HG02610 (cell line): ENCODE measurements around the gene SLC46A3.
"Not testable (repeated sequence)": the region's sequence is repeated elsewhere in the genome, so short reads cannot be mapped to it uniquely, and the experiment has no call there.

Source experiments
- ATAC-seq: cut with Tn5 transposase; IDR thresholded peaks from one replicate; pipeline ENCODE4 v1.9.1; 2021; ENCODE audit warnings: mild to moderate bottlenecking, moderate library complexity; ENCODE audit not compliant: unreplicated experiment

The SLC46A3 gene

GRCh38 chr13:28718543-28719226 is at the start of gene SLC46A3:
Gene SLC46A3 (minus strand): TSS chr13:28718970. CDS start chr13:28717998, 972 bp downstream.
- peak; percentile 100 for ATAC-seq

GRCh38 chr13:28763887-28764286 is 45.1 kb upstream of the SLC46A3 start:
- no peak for ATAC-seq

GRCh38 chr13:28761586-28761985 is 42.8 kb upstream of the SLC46A3 start:
- ATAC-seq = no peak

- no peak for ATAC-seq
These were observed 36.7 kb upstream of the SLC46A3 start for GRCh38 chr13:28755546-28755870.

GRCh38 chr13:28754698-28755545 is 36.2 kb upstream of the SLC46A3 start:
- no peak for ATAC-seq

GRCh38 chr13:28753946-28754345 is 35.2 kb upstream of the SLC46A3 start:
- ATAC-seq = no peak

GRCh38 chr13:28753208-28753892 is 34.6 kb upstream of the SLC46A3 start:
- no peak for ATAC-seq

- no peak for ATAC-seq
These were observed 32.6 kb upstream of the SLC46A3 start for GRCh38 chr13:28751175-28751960.

- no peak for ATAC-seq
These were observed 31.6 kb upstream of the SLC46A3 start for GRCh38 chr13:28750187-28751045.

- no peak for ATAC-seq
These were observed 29.1 kb upstream of the SLC46A3 start for GRCh38 chr13:28747851-28748250.

- ATAC-seq = no peak
These were observed 27.5 kb upstream of the SLC46A3 start for GRCh38 chr13:28746287-28746612.

GRCh38 chr13:28744656-28745055 is 25.9 kb upstream of the SLC46A3 start:
- ATAC-seq = no peak

- no peak for ATAC-seq
These were observed 25.3 kb upstream of the SLC46A3 start for GRCh38 chr13:28744091-28744536.

- no peak for ATAC-seq
These were observed 24.8 kb upstream of the SLC46A3 start for GRCh38 chr13:28743499-28744083.

GRCh38 chr13:28743020-28743419 is 24.2 kb upstream of the SLC46A3 start:
- no peak for ATAC-seq

GRCh38 chr13:28742445-28742844 is 23.7 kb upstream of the SLC46A3 start:
- not testable (repeated sequence) for ATAC-seq

GRCh38 chr13:28741084-28741491 is 22.3 kb upstream of the SLC46A3 start:
- ATAC-seq = no peak

- ATAC-seq = no peak
These were observed 20.6 kb upstream of the SLC46A3 start for GRCh38 chr13:28739376-28739775.

- no peak for ATAC-seq
These were observed 16.8 kb upstream of the SLC46A3 start for GRCh38 chr13:28735481-28736029.
